ENCODE measurements around the gene ATG16L2.
"Not testable (repeated sequence)": the region's sequence is repeated elsewhere in the genome, so short reads cannot be mapped to it uniquely, and the experiment has no call there.

ATG16L2 gene

GRCh38 chr11:72806378-72806777 is 7.8 kb upstream of the ATG16L2 start:
- not testable (repeated sequence) for DNase-seq (ENCODE audit: low read depth in 2 of 2)

GRCh38 chr11:72807021-72807693 is 7.1 kb upstream of the ATG16L2 start:
- DNase-seq (ENCODE audit: low read depth in 2 of 2): no peak

GRCh38 chr11:72807792-72808191 is 6.4 kb upstream of the ATG16L2 start:
- no peak for DNase-seq (ENCODE audit: low read depth in 2 of 2)

GRCh38 chr11:72808331-72808798 is 5.8 kb upstream of the ATG16L2 start:
- DNase-seq (ENCODE audit: low read depth in 2 of 2): no peak

- not testable (repeated sequence) for DNase-seq (ENCODE audit: low read depth in 2 of 2)
These were observed 2.5 kb upstream of the ATG16L2 start for GRCh38 chr11:72811686-72812085.

GRCh38 chr11:72812604-72812966 is 1.6 kb upstream of the ATG16L2 start:
- no peak for DNase-seq (ENCODE audit: low read depth in 2 of 2)

- no peak for DNase-seq (ENCODE audit: low read depth in 2 of 2)
These were observed 1.1 kb upstream of the ATG16L2 start for GRCh38 chr11:72812967-72813739.

GRCh38 chr11:72813740-72814285 is 398 bp upstream of the ATG16L2 start:
- no peak for DNase-seq (ENCODE audit: low read depth in 2 of 2)

- no peak for DNase-seq (ENCODE audit: low read depth in 2 of 2)
These were observed 953 bp downstream of the ATG16L2 start for GRCh38 chr11:72815110-72815618.

GRCh38 chr11:72816404-72816990 is 2.3 kb downstream of the ATG16L2 start:
- no peak for DNase-seq (ENCODE audit: low read depth in 2 of 2)

GRCh38 chr11:72817966-72818365 is 3.8 kb downstream of the ATG16L2 start:
- DNase-seq (ENCODE audit: low read depth in 2 of 2): no peak

GRCh38 chr11:72818971-72819370 is 4.8 kb downstream of the ATG16L2 start:
- DNase-seq (ENCODE audit: low read depth in 2 of 2): no peak

GRCh38 chr11:72820439-72821139 is 6.4 kb downstream of the ATG16L2 start:
- DNase-seq (ENCODE audit: low read depth in 2 of 2): no peak

GRCh38 chr11:72821221-72821919 is 7.2 kb downstream of the ATG16L2 start:
- no peak for DNase-seq (ENCODE audit: low read depth in 2 of 2)

- peak; percentile 61 to 65 for DNase-seq (ENCODE audit: low read depth in 2 of 2)
These were observed 7.9 kb downstream of the ATG16L2 start for GRCh38 chr11:72821920-72822799.

GRCh38 chr11:72823105-72823804 is 9.0 kb downstream of the ATG16L2 start:
- DNase-seq (ENCODE audit: low read depth in 2 of 2): no peak

- no peak for DNase-seq (ENCODE audit: low read depth in 2 of 2)
These were observed 9.8 kb downstream of the ATG16L2 start for GRCh38 chr11:72824020-72824419.

GRCh38 chr11:72824811-72825505 is 10.7 kb downstream of the ATG16L2 start:
- DNase-seq (ENCODE audit: low read depth in 2 of 2): no peak

GRCh38 chr11:72825661-72826060 is 11.4 kb downstream of the ATG16L2 start:
- no peak for DNase-seq (ENCODE audit: low read depth in 2 of 2)

All from fibroblast of skin of left biceps (primary cell).